Measurements from ENCODE around the gene TNFRSF1A. TPM values are rescaled to one million over a fixed set of nuclear protein-coding genes. Genes with fewer than 3 reads are reported as not detected.
A peak's percentile ranks its signal among the peaks of the same experiment; 100 is the strongest.

Gene TNFRSF1A
- polyA plus RNA-seq, 1 experiment, result 217 TPM

DNA sequence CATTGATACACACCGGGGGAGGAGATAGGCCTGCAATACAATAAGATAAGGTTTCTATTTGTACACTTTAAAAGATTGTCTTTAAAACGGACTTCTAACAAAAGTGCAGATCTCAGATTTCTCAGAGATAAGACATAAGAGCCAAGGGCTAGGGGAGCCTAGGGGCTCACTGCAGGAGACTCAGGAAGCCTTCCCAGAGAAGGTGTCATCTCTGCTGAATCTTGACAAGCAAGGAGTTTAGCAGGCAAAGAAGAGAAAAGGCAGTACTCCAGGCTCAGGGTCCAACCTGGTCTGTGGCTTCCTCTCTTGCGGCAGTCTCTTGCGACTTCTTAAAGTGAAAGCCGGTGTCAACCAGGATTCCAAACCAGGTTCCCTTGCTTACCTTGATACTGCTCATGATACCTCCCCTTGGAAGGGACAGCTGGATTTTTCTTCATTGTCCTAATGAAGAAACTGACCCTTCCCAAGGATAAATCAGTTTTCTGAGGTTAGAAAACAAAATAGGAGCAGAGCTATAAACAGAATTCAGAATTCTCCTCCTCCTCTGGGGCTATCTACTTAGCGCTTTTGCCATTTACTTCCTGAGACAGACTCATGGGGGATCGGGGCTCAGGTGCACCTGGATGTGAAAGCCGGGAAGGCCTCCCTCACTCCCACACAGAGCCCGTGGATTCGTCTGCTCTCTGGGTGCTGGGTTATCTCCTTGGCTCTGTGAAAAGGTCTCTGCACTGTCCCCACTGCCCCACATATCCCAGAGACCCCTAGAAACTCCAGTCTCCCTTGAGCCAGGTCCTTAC lies 35.2 kb upstream of the TNFRSF1A start:
- TF ChIP-seq, protein P1, sequence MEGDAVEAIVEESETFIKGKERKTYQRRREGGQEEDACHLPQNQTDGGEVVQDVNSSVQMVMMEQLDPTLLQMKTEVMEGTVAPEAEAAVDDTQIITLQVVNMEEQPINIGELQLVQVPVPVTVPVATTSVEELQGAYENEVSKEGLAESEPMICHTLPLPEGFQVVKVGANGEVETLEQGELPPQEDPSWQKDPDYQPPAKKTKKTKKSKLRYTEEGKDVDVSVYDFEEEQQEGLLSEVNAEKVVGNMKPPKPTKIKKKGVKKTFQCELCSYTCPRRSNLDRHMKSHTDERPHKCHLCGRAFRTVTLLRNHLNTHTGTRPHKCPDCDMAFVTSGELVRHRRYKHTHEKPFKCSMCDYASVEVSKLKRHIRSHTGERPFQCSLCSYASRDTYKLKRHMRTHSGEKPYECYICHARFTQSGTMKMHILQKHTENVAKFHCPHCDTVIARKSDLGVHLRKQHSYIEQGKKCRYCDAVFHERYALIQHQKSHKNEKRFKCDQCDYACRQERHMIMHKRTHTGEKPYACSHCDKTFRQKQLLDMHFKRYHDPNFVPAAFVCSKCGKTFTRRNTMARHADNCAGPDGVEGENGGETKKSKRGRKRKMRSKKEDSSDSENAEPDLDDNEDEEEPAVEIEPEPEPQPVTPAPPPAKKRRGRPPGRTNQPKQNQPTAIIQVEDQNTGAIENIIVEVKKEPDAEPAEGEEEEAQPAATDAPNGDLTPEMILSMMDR (IDR thresholded peaks at IDR 0.05; ENCODE audit: insufficient read depth, low read depth, low read length), result no peak
- Histone ChIP-seq H3K4me3 (ENCODE audit: low read depth, low read length) (no peak overlapping the region), H3K27me3 (ENCODE audit: control insufficient read depth, insufficient read depth, low read length) (no peaks in the 10 kb centered on the region), H3K36me3 (ENCODE audit: control insufficient read depth, insufficient read depth, low read length) (no peaks in the 10 kb centered on the region)
- CTCF ChIA-PET, result no interaction called here
- no peak for DNase-seq (ENCODE audit: low read depth)
- POLR2A ChIA-PET, result interaction anchor here (0.5 kb wide), 1 partner anchor 94 kb away, joined by 5 read pairs; no protein-coding TSS in a partner anchor

DNA sequence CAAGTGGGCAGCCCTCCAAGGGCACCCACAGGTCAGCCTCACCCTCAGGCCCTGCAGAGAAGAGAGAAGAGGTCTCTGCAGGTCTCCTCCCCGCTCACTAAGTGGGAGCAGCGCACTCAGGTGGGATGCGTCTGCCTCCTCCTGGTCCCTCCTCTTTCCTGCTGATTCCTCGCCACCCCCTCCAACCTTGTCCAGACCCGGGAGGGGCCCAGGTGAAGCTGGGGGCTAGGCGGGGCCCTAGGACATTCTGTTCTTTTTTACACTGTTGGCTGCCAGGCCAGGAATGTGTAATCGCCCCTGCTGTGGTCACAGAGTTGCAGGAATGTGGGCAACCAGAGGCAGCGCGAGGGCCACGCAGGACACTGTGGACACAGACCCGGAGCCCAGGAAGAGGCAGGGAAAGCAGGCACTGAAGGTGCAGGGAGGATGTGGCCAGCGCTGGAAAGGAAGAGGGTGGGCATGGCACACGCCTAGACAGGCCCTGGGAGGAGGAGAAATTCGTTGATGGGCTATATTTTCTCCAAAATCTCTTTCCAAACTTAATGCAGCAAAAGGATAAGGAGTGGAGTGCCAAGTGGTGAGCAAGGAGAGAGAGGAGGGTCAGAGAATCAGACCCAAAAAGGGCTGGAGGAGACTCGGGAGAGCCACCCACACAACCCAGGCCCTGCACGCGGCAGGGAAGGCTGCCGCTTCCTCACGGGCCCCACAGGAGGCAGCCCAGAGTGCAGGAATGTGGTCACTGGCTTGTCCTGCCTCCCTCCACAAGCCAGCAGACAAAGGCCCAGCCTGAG lies 34.4 kb upstream of the TNFRSF1A start:
- H3K36me3 ChIP-seq (ENCODE audit: control insufficient read depth, insufficient read depth, low read length), result no peaks in the 10 kb centered on the region
- DNase-seq (ENCODE audit: low read depth), result no peak
- ChIA-PET CTCF (interaction anchor here (0.6 kb wide), 1 partner anchor 41 kb away, joined by 3 read pairs; no protein-coding TSS in a partner anchor), POLR2A (no interaction called here)
- TF ChIP-seq, protein P1 (IDR thresholded peaks at IDR 0.05; ENCODE audit: insufficient read depth, low read depth, low read length), result peak; percentile 64
- no peaks in the 10 kb centered on the region for H3K27me3 ChIP-seq (ENCODE audit: control insufficient read depth, insufficient read depth, low read length)
- no peak overlapping the region for H3K4me3 ChIP-seq (ENCODE audit: low read depth, low read length)

DNA sequence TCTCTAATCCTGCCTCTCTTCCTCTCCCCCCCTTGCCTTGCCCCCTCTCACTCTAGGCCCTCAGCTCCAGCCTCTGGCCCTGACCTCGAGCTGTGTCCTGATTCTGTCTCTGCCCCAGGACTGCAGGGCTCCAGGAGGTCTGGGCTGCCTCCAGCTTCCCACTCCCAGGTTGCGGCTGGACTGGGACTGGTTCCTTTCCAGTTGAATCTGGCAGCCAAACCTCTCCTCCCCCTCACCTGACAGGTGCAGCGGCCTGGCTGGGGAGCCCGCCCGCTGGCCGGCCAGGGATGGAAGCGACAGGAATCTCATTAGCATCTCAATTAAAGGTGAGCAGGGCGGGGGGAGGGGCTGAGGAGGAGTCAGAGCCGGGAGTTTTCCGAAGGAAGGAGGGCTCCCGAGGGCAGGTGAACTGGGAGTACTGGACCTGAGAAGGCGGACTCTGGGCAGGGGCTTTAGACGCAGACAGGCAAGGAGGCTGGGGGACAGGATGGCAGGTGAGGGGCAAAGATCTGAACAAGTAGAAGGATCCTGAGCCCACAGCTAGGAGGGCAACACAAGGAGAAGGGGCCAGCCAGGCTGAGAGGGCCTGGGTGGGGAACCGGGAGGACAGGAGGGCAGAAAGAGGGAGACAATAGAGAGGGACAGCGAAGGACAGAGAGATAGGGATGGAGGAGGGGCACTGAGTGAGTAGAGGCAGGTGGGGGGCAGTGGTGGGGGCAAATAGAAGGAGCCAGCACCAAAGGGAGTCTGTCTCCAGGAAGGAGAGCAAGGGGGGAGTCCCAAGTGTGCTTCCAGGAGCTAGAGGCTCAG lies 33.6 kb upstream of the TNFRSF1A start, which contains the start of gene SCNN1A:
Gene SCNN1A (minus strand): TSS at position 295 of the 810 bp plus-strand sequence. CDS start 780 bp downstream, outside the sequence.
- ChIA-PET POLR2A (interaction anchor here (0.5 kb wide), 1 partner anchor 131 kb away, joined by 3 read pairs; no protein-coding TSS in a partner anchor), CTCF (interaction anchor here (1.3 to 2.0 kb wide), 3 partner anchors 13 to 40 kb away, joined by 3 to 6 read pairs (median 5); no protein-coding TSS in a partner anchor)
- TF ChIP-seq, protein P1 (IDR thresholded peaks at IDR 0.05; ENCODE audit: insufficient read depth, low read depth, low read length), result no peak
- H3K4me3 ChIP-seq (ENCODE audit: low read depth, low read length), result no peak within 1 kb of the TSS
- no peaks in the 10 kb centered on the region for H3K27me3 ChIP-seq (ENCODE audit: control insufficient read depth, insufficient read depth, low read length)
- DNase-seq (ENCODE audit: low read depth), result no peak
- no peaks in the 10 kb centered on the region for H3K36me3 ChIP-seq (ENCODE audit: control insufficient read depth, insufficient read depth, low read length)

DNA sequence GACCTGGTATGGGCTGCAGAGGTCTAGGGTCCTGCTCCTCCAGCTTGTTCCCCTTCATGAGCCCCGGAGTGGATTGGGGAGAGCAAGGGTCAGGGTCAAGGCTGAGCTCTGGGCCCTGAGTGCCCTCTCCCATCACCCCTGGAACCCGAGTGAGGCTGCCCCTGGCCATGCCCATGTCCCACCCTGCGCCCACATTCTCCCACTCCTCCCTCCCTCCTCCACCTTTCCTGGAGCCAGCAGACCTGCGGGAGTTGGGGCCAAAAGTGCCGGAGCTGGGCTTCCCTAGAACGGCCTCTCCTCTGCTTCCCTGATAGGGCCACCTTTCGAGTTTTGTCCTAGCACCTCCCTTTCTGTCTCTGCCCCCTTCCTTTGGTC lies 32.9 kb upstream of the TNFRSF1A start:
- POLR2A ChIA-PET, result interaction anchor here (0.5 kb wide), 1 partner anchor 131 kb away, joined by 3 read pairs; no protein-coding TSS in a partner anchor
- DNase-seq (ENCODE audit: low read depth), result no peak
- Histone ChIP-seq H3K27me3 (ENCODE audit: control insufficient read depth, insufficient read depth, low read length) (no peaks in the 10 kb centered on the region), H3K4me3 (ENCODE audit: low read depth, low read length) (no peak overlapping the region), H3K36me3 (ENCODE audit: control insufficient read depth, insufficient read depth, low read length) (no peaks in the 10 kb centered on the region)
- TF ChIP-seq, protein P1 (IDR thresholded peaks at IDR 0.05; ENCODE audit: insufficient read depth, low read depth, low read length), result no peak
- CTCF ChIA-PET, result interaction anchor here (1.3 to 2.0 kb wide), 3 partner anchors 12 to 40 kb away, joined by 3 to 6 read pairs (median 5); no protein-coding TSS in a partner anchor

Measured in BJ (cell line).